NCI-H526 (cell line): Measurements from ENCODE around the gene MYBPC3.

Experiments
- DNase-seq, 2 experiments: peaks; one replicate each; lab custom pipeline; 2025; lab: John Stamatoyannopoulos, UW

Gene MYBPC3

DNA sequence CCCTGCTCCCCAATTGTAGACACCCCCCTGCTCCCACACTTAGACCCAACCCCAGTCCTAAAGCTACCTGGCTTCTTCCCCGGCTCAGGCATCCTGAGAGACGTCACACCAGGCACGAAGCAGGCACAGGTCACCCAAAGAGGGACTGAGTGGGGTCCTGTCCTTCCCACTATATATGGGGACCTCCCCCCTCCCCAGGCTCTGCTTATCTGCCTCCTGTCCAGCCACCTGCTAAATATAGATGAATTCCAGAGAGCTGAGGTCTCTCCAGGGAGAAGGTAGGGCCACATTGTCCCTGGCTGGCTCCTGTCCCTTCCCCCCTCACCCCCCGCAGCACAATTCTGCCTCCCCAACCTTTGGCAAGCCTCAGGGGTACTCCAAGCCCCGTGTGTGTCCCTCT lies at the start of gene MYBPC3:
MYBPC3 (minus strand) TSS at position 147 of the 400 bp plus-strand sequence; CDS start at position 92, 55 bp downstream.
- DNase-seq = no peak

DNA sequence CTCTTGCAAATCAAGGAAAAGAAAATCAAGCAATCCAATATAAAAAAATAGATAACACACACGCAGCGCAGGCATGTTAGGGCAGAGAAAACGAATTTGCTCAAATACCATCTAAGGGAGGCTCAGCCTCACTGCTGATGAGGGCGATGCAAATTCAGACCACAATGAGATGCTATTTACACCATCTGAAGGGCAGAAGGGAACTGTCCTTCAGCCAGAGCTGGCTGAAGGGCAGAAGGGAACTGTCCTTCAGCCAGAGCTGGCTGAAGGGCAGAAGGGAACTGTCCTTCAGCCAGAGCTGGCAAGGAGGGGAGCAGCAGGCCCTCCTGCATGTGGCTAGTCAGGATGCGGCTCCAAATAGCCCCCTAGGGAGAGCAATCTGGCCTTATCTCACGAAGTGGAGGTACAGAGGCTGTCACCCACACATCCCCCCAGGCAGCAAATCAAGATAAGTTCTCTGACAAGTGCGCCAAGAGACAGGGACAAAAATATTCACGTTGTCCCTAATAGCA lies 48.3 kb upstream of the MYBPC3 start:
- peak; percentile 81 to 85 for DNase-seq

DNA sequence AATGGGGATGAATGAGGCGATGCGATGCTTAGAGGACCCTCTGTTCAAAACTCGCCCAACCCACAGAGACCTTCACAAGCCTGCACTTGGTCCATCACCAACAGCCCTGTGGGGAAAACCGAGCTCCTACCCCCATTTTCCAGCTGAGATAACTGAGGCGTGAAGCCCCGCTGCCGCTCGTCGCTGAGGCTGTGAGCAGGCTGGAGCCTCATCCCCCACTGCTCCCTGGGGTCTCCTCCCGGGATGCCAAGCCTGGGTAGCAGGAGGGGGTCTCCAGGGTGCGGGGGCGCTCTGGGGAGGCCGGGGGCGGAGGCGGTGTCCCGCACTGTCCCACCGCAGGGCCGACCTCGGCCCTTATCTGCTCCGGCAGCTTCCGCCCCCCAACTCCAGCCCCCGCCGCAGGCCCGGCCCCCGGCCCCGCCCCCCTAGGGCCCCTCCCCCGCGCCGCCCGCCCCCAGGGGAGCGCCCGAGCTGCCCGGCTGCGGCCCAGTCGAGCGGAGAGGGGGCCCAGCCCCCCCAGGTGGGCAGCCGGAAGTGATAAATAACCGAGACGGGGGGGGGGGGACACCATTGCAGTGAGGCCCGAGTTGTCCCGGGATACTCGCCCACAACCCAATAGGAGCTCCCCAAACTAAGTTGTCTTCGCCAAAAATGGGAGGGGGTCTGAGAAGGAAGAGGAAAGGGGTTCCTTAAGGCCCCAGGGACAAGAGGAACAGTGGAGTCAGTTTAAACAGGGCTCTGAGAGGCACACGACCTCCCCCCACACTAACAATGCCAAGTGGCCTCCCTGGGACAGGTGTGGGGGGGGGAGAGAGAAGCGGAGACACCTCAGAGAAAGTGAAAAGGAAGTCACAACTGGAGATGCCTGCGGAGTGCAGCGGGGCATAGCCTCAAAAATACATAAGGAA lies 47.6 kb upstream of the MYBPC3 start:
- DNase-seq = peak in 1 of 2 experiments; percentile 69

DNA sequence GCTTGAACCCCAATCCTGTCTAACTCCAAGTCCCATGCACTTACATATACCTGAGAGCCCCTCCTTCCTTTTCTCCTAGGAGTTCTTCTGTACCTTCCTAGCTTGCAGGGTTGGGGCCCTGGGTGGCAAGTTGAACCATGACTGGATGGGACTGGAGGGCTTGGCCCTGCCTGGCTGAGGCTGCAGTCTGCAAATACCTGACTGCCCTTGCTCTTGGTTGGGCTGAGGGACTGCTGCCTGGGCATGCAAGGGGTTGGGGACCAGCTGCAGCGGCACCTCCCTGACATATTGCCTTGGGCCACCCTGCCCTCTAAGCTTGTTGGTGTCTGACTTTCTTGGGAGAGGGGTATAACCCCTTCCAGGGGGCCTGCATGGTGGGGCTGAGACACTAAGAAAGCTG lies 46.0 kb upstream of the MYBPC3 start:
- DNase-seq = no peak

DNA sequence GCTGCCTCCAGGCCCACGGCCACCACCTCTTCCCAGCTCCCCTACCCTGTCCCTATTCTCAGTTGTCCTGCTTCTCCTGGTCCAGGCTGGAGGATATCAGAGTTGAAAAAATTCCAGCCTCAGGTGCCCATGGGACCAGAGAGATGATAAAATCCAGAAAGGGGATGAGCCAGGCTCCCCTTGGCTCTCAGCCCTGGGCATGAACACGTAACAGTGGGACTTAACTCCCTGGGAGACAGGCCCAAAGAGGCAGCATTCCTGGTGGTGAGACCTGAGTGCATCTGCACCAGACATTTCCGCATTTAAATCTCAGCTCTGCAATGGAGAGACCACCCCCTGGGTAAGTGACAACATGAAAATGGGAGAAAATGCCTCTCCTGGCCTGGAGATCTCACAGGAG lies 45.5 kb upstream of the MYBPC3 start:
- DNase-seq = no peak

DNA sequence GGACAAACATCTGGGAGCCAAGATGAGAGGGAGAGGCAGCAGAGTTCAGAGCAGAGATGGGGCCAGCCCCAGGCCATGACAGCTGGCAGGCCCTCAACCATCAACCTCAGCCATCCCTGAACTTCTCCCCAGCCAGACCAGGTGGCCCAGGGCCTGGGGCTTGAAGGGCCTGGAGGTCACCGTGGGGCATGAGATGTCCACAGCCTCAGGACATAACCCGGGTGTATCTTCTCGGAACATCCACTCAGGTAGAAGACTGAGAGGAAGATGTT lies 43.5 kb upstream of the MYBPC3 start:
- no peak for DNase-seq

DNA sequence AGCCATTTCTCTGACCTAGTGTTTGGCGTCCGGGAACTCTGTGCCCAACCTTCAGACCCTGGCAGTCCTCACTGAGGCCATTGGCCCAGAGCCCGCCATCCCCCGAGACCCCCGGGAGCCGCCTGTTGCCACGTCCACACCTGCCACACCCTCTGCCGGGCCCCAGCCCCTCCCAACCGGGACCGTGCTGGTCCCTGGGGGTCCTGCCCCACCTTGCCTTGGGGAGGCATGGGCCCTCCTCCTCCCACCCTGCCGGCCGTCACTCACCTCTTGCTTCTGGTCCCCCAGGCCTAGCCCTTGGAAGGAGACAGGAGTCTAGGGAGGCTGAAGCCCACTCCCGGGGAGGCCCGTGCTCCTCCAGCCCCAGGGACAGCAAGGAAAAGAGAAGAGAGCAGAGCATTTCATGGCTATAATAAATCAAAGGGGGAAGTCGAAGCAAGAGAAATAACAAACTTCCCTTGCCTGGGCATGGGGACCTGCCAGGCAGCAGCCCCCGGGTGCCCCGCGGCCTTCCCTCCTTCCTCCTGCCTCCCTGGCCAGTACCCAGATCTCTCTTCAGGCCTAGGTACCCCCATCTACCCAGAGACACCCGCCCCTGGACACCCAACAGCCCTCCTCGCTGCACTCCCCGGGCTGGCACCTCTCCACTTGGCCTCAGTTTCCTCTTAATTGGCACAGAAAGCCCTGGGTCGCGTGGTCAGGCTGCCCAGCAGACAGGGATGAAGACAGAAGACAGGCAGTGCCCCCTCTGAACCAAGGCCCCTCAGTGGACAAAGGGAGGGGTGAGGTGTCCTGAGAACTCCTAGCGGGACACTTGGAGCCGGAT lies 42.9 kb upstream of the MYBPC3 start:
- DNase-seq = no peak

DNA sequence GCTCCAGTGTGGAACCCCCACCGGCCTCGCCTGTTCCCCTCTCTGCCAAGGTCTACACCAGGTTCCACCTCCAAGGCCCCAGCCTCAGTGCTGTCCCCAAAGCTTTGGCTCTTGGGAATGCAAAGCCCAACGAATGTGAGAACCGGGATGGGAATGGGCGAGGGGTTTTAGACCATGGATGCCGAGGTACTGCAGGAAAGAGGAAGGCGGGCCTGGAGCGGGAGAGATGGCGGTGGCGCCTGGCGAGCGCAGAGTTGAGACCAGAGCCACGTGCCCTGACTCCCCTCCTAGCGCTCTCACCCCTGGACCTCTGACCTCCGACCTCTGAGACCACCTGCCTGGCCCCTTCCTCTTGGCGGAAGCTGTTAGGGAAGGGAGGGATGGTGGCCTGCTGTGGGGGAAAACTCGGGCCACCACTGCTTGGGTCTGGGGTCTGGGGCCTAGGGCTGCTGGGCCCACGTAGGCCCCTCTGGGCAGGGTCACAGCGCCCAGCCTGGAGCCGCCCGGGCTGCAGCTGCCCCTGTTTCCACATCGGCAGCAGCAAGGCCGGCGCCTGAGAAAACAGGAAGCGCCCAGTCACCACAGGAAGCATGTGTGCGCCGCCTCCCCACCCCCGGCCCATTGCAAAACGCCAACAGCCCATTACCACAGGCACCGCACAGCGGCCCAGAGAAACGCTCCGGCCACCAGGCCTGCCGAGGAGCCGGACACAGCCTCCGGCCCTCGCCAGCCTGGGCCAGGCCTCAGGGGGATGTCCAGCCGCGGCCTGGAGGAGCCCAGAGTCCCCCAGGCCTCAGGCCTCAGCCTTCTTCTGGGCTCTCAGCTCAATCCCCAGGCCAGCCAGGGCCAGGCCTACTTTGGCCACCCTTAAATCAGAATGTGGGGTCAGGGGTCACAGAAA lies 42.1 kb upstream of the MYBPC3 start:
- no peak for DNase-seq

DNA sequence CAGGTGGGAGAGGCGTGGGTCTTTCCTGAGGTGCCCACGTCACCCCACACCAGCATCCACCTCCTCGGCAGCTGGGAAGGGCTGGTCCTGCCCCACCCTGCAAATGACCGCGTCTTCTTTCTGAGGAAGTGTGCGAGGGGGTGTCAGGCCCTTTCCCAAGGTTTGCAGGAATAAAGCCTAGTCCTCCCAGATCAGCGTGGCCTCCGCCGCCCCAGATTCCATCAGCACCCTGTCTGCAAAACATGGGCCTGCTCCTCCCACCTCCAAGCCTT lies 41.5 kb upstream of the MYBPC3 start:
- no peak for DNase-seq

DNA sequence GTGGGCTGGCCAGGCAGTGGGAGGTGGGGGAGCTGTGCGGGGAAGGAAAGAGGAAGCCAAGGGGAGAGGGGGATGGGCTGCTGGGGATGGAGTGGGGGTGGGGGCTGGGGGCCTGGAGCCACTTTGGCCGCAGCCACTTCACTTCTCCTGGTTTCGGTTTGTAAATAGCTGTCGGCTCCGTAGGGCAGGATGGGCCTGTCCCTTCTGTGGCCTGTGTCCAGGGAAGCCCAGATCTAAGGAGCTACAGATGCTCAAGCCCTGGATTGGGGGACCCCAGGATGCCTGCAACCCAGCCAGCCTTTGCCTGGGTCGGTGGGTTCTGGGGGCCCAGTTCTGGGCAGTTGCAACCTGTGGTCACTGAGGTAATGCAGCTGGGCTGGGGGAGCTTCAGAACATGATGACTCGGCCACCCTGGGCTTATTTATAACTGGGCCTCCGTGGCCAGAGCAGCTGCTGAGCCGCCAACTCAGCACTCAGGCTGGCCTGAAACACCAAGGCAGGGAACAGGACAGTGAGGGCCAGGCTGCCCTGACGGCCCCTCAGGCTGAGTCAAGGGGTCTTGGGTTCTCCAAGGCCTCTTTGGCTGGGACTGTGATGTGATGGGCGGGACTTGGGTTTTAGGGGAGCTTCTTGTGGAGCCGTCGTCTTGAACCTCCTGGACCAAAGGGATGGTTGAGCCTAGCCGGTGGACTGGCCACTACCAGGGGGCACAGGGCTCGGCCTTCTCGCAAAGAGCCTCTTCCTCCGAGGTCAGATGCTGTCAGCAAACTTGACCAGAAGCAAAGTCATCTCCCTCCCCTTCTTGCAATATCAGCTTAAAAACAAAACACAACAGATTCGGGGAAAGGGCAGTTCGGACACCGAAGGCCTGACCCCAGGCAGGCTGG lies 40.9 kb upstream of the MYBPC3 start:
- DNase-seq = no peak

DNA sequence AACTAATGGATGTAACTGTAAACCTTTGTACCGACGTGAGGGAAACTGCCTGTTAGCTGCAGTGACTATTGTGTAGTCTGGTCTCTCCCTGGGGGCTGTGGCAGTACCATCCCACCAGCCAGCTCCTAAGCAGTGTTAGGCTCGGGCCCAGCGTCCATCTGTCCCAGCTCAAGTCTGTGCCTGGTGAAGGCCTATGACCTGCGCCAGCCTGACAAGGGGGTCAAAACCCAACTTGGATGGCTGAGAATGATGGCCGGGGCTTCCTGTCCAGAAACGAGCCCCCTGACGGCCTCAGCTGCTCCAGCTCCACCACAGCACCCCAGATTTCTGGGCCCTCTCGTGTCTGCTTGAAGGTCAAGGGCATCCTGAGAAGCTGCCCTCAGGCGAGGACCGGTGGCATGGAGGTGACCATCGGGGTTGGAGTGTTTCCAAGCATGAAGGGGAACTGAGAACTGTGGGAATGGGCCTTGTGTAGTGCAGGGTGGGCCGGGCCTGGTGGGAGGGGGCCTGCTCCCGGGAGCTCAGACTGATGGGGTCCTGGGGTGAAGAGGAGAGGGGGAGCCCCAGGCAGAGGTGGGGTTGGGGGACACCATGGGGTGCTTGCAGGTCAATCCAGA lies 40.2 kb upstream of the MYBPC3 start:
- no peak for DNase-seq

DNA sequence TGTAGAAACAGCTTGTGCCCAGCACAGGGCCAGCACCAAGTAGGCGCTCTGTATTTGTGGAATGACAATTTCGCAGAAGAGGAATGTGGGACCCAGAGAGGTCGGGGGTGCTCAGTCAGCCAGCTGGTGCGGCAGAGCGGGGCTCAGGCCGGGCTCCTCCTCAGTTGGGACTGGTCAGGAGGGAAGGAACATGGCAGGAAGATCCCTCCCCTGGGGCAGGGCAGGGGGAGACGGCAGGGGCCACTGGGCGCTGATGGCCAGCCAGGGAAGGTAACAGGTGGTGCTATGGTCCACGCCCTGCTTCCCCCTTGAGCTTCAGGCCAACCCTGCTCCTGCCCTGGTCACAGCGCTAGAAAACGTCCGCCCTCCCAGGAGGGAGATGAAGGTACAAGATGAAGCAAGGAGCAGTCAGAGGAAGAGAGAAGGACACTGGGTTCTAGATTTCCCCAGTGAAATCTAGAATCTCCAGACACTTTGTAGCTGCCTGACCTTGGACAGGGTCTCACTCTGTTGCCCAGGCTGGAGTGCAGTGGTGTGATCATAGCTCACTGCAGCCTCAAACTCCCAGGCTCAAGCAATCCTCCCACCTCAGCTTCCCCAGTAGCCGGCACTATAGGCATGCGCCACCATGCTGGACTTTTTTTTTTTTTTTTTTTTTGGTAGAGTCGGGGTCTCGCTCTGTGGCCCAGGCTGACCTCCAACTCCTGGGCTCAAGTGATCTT lies 39.4 kb upstream of the MYBPC3 start:
- no peak for DNase-seq

DNA sequence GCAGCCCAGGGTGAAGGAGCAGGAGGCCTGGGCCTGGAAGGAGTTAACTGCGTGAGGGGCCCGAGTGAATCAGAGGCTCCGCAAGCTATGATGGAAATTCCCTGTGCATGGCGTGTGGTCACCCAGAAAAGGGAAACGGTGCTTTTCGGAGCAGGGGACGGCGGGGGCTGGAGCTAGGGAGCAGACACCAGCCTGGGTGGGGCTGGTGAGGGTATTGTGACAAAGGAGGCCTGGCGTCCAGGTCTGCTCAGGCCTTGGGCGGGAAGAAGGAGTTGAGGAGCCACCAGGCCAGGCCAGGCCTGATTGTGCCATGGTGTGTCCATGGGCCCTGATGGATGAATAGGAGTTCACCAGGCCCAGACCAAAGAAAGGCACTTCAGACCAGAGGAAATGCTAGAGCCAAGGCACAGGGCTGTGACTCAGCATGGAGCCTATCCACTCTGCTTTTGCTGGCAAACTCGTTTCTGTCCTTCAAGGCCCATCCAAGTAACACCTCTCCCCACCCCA lies 38.6 kb upstream of the MYBPC3 start:
- no peak for DNase-seq

DNA sequence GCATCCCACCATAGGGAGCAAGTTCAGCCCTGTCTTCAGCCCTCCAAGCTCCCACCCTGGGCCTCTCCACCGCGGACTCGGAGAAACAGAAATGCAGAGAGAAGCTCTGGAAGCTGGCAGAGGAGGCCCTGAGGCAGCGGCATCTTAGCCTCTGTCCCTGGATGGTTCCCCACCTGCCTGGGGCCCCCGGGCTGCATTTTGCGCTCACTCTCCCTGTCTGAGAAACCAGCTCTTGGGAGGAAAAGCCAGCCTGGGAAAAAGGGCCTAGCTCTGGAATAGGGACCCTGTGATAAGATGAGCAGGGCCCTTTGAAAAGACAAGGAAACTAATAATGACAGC lies 37.9 kb upstream of the MYBPC3 start:
- DNase-seq = no peak

DNA sequence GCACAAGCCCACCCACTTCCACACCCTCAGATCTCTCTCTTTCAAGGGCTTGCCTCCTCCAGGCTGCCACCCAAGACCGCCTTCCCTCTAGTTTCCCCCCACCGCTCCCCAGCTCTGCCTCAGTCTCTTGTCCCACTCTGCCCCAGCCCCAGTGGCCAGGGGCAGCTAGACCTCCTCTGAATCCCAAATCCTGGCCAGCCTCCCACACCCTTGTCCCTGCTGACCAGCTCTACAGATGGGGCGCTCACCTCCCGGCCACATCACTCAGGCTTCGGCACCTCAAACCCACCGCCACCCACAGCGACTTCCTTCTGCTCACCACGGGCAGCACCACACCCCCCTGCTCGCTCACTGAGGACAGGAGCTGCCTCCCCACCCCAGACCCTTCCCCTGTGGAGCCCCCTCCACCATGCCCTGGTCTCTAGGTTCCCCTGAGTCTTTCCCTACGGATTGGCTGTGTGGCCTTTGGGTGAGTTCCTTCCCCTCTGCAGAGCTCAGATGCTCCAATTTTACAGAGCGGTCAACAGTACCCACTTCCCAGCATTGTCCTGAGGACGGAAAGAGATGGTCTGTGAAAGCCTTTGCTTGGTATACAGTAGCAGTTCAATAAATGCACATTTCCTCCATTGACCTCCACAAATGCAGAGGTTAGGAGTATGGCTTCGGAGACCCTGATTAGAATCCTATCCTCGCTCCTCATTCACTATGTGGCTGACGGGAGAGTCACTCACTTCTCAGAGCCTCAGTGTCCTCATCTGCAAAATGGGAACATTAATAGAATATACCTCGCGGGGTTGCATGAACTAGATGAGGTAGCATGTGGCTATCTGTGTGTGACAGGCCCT lies 37.3 kb upstream of the MYBPC3 start:
- no peak for DNase-seq

DNA sequence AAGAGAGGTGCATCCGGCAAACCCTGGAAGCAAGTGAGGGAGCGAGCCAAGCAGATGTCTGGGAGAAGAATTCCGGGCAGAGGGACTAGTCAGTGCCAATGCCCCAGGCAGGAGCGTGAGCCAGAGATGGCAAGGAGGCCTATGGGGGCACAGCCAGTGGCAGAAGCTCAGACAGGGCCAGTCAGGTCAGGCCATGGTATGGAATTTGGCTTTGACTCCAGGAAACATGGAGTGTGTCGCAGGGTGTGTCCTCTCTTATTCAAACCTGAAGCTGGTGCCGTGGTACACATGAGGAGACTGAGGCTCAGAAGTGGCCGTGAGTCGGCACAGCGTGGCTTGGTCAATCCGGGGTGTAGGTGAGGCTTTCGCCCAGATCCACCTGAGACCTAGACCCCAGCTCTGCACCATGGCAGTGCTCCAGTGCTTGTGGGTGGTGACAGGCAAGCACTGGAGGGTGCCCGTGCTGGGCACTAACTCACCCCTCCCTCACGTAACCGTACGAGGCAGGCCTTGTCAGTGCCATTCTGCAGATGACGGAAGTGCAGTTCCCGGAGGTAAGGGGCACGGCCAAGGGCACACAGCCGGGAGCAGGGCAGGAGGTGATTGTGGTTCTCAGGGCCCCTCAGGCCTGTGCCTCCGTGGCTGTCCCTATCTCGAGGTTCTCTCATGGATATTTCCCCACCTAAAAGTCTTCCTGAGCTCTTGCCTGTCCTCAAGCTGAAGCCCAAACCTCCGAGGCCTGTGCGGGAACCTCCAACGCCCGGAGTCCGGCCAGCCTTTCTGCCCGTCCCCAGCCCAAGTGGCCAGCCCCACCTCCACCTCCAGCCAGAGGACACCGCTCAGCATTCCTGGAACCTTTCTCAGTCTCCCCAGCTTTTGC lies 36.4 kb upstream of the MYBPC3 start:
- no peak for DNase-seq

DNA sequence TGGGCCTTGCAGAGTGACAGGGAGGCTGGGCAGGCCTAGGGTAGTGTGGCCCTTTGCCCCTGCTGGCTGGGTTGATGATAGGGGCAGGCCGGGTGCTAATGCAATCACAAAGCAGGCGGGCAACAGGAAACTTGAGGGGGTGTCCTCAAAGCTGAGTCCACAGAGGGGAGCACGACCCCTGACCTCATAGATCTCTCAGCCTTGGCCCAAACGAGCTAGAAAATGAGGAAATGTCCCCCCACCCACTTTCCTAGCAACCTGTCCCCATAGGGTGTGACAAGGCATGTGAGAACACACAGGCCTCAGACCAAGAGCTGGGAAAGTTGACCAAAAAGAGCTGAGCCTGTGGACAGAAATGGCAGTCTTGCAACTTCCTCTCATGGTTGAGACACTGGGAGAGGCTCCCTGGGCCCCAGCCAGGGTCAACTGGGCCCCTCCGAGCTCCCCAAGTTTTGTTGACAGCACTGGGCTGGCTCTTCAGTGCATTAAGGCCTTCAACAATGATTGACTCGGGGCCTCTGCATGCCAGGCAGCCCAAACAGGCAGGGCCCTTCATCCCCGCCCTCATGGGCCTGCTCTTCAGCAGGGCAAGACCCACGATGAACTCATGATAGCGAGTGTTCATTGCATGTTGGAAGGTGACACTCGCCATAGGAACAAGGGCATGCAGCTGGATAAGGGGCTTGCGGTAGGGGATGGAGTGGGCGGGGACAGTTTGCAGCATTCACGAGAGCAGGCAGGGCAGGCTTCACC lies 35.6 kb upstream of the MYBPC3 start:
- no peak for DNase-seq
